ENCODE data around the gene COA6. TPM values are rescaled to one million over a fixed set of nuclear protein-coding genes. Genes with fewer than 3 reads are reported as not detected.
"Not testable (repeated sequence)": the region's sequence is repeated elsewhere in the genome, so short reads cannot be mapped to it uniquely, and the experiment has no call there.

The COA6 gene
- total RNA-seq, 2 donors from 2014 or later = 55.3 to 58.2 TPM

DNA sequence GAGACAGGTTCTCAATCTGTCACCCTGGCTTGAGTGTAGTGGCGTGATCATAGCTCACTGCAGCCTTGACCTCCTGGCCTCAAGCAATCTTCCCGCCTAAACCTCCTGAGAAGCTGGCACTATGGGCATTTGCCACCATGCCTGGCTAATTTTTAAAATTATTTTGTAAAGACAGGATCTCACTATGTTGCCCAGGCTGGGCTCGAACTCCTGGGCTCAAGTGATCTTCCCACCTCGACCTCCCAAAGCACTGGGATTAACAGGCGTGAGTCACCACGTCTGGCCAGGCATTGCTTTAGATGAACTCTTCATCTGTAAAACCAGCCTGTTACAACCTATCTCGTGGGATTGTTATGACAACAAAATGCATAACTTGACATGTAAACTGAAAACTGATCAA is 2.4 kb downstream of the COA6 start:
- no peak overlapping the region for H3K27ac Mint-ChIP-seq
- no peaks in the 10 kb centered on the region for H3K27me3 Mint-ChIP-seq (ENCODE audit: low read depth)
- ATAC-seq (replicated peaks in 1 of 2) = no peak

DNA sequence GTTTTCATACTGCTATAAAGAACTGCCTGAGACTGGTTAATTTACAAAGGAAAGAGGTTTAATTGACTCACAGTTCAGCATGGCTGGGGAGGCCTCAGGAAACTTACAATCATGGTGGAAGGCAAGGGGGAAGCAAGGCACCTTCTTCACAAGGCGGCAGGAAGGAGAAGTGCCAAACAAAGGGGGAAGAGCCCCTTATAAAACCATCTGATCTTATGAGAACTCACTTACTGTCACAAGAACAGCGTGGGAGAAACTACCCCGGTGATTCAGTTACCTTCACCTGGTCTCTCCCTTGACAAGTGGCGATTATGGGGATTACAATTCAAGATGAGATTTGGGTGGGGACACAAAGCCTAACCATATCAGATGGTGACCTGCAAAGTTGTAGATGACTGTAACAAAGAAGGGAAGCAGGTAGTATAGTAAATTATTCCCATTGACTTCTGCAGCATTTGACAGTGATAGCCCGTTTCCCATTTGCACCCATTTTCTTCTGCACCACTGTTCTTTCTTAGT is 6.4 kb downstream of the COA6 start:
- H3K4me3 Mint-ChIP-seq; H3K27ac Mint-ChIP-seq; H3K9me3 Mint-ChIP-seq; H3K27me3 Mint-ChIP-seq (ENCODE audit: low read depth); DNase-seq; ATAC-seq (replicated peaks in 1 of 2): not testable (repeated sequence)
- Mint-ChIP-seq H3K4me1 (ENCODE audit: low read depth) (peaks cover 37% of the 10 kb centered on the region), H3K36me3 (ENCODE audit: insufficient read depth in 2 of 2) (peaks cover 26 to 40% of the 10 kb centered on the region in 2 donors)

More for the DNA sequence above, 2.4 kb downstream of the COA6 start:
- DNase-seq = no peak
- peaks cover 0 to 6% of the 10 kb centered on the region in 2 donors for H3K9me3 Mint-ChIP-seq
- peaks cover 26 to 39% of the 10 kb centered on the region in 2 donors for H3K36me3 Mint-ChIP-seq (ENCODE audit: insufficient read depth in 2 of 2)
- peaks cover 48% of the 10 kb centered on the region for H3K4me1 Mint-ChIP-seq (ENCODE audit: low read depth)
- no peak overlapping the region for H3K4me3 Mint-ChIP-seq

DNA sequence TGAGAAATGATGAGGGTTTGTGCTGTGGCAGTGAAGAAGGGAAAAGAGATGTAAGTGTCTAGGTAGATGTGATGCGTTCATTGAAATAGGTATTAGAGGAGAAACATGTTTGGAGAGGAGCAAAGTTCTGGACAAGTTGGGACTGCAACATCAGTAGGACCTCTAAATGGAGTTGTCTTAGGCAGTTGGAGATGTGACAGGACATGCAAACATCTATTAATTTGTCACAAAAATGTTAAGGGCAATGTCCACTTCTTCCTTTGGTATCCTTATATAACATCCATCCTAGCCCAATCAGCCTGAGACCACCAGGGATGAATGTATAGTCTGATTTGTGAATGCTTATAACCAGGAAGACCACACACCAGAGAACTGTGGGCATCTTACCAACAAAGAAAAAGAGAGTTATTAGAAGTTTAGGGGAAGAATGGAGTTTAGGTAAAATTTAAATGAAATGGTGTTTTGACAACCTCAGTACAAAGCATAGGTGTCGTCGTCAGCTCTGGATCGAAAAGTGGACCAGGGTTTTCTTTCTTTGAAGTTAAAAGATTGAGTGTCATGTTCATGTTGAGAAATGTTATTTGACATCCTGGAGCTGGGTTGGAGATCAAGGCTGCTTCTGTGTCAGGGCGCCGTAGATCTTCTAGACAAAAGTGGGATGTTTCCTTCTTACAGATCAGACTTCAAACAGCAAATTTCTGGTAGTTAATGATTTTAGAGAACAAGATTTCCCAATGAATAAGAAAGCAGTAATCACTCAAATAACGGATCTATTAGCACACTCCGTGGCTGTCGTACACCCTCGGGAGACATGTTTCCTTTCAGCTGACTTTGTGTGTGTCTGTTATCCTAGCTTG is 8.7 kb downstream of the COA6 start:
- H3K36me3 Mint-ChIP-seq (ENCODE audit: insufficient read depth in 2 of 2) = peaks cover 20 to 31% of the 10 kb centered on the region in 2 donors
- H3K27me3 Mint-ChIP-seq (ENCODE audit: low read depth) = no peaks in the 10 kb centered on the region
- no peak for DNase-seq
- no peak for ATAC-seq (replicated peaks in 1 of 2)
- peaks cover 0 to 6% of the 10 kb centered on the region in 2 donors for H3K9me3 Mint-ChIP-seq
- H3K4me1 Mint-ChIP-seq (ENCODE audit: low read depth) = peaks cover 28% of the 10 kb centered on the region
- H3K4me3 Mint-ChIP-seq = no peak overlapping the region
- peak overlapping the region; percentile 29 for H3K27ac Mint-ChIP-seq

DNA sequence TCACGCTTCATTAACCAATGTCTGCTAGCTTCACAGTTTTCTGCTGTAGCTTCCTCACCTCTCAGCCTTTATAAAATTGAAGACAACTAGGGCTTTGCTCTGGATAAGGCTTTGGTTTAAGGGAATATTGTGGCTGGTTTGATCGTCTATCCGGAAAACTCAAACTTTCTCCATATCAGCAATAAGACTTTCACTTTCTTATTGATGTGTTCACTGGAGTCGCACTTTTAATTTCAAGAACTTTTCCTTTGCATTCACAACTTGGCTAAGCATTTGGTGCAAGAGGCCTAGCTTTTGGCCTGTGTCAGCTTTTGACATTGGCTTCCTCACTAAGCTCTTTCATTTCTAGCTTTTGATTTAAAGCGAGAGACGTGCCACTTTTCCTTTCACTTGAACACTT is 12.9 kb downstream of the COA6 start:
- Mint-ChIP-seq H3K36me3 (ENCODE audit: insufficient read depth in 2 of 2) (peaks cover 3 to 12% of the 10 kb centered on the region in 2 donors), H3K27ac (peak overlapping the region; percentile 45), H3K4me3 (peak overlapping the region in 1 of 2 donors; percentile 25), H3K9me3 (no peaks in the 10 kb centered on the region), H3K27me3 (ENCODE audit: low read depth) (no peaks in the 10 kb centered on the region), H3K4me1 (ENCODE audit: low read depth) (peaks cover 17% of the 10 kb centered on the region)
- ATAC-seq (replicated peaks in 1 of 2) = no peak
- DNase-seq = no peak

DNA sequence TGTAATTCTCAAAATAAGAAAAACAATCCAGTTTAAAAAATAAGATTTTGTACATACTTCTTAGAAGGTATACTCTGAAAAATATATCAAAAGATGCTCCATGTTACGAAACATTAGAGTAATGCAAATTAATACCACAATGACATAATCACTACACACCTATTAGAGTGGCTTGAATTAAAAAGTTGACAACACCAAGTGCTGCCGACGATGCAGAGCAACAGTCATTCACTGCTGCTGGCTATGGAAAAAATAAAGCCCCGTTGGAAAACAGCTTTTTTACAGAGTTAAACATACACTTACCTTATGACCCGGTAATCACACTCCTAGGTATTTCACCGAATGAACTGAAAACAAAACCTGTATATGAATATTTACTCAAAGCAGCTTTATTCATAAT is 14.8 kb downstream of the COA6 start:
- DNase-seq (no peak), ATAC-seq (replicated peaks in 1 of 2) (no peak)
- H3K36me3 Mint-ChIP-seq (ENCODE audit: insufficient read depth in 2 of 2) = peaks cover 1 to 5% of the 10 kb centered on the region in 2 donors
- H3K4me3 Mint-ChIP-seq = no peak overlapping the region
- peaks cover 12% of the 10 kb centered on the region for H3K4me1 Mint-ChIP-seq (ENCODE audit: low read depth)
- no peaks in the 10 kb centered on the region for H3K9me3 Mint-ChIP-seq
- H3K27me3 Mint-ChIP-seq (ENCODE audit: low read depth) = no peaks in the 10 kb centered on the region
- H3K27ac Mint-ChIP-seq = peak overlapping the region; percentile 33

DNA sequence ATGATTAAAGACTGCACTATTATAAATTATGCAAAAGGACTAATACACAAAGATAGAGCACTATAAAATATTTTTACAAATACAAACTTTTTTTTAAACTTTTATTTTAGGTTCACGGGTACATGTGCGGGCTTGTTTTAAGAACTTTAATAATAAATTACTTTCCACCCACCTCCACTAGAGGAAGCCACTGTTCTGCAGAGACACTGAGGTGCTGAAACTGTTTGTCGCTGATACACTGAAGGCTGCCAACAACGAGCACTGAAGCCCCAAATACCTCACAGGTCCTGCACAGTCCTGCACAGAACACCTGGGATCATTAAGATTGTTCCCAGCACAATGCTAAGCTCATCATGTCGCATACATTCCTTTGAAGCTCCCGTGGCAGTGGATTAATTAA is 19.9 kb downstream of the COA6 start:
- no peaks in the 10 kb centered on the region for H3K27me3 Mint-ChIP-seq (ENCODE audit: low read depth)
- no peaks in the 10 kb centered on the region for H3K9me3 Mint-ChIP-seq
- peaks cover 10% of the 10 kb centered on the region for H3K4me1 Mint-ChIP-seq (ENCODE audit: low read depth)
- H3K4me3 Mint-ChIP-seq = no peak overlapping the region
- no peak overlapping the region for H3K27ac Mint-ChIP-seq
- ATAC-seq (replicated peaks in 1 of 2) (no peak), DNase-seq (no peak)
- peaks cover 3 to 6% of the 10 kb centered on the region in 2 donors for H3K36me3 Mint-ChIP-seq (ENCODE audit: insufficient read depth in 2 of 2)

DNA sequence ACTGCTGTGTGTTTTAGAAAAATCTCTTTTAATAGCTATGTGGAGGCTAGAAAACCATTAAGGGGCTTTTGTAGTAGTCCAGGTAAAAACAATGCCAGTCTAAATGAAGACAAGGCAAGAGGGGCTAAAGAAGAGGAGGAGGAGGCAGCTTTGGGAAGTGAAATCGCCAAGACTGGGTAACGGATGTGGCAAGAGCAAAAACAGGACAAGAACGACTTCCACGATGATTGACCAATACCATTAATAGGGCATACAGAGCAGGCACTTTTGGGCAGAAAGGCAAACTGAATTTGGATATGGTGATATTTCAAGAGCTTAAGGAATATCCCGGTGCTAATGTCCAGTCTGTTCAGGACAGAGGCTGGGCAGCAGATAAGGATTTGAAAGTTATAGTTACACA is 22.0 kb downstream of the COA6 start:
- no peaks in the 10 kb centered on the region for H3K9me3 Mint-ChIP-seq
- no peaks in the 10 kb centered on the region for H3K27me3 Mint-ChIP-seq (ENCODE audit: low read depth)
- no peak overlapping the region for H3K27ac Mint-ChIP-seq
- peaks cover 31% of the 10 kb centered on the region for H3K4me1 Mint-ChIP-seq (ENCODE audit: low read depth)
- DNase-seq (no peak), ATAC-seq (replicated peaks in 1 of 2) (no peak)
- peaks cover 3 to 5% of the 10 kb centered on the region in 2 donors for H3K36me3 Mint-ChIP-seq (ENCODE audit: insufficient read depth in 2 of 2)
- H3K4me3 Mint-ChIP-seq = no peak overlapping the region

DNA sequence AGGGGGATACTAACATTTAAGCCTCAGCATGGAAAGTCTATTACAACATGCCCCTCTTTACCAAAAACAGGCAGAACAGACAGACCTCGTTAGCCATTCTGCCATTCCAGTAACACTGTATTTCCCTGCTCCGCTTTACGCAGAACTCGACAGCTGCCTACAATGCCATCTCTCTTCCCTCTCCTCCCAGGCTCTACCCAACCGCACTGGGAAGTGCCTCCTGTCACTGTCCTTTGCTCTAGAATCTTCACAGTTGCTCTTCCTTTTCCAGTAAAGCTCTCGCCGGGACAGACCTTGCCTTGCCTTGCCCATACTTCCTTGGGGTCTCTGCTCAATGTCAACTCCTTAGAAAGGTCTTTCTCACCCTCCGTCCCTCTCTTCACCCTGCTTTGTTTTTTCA is 22.8 kb downstream of the COA6 start:
- no peaks in the 10 kb centered on the region for H3K27me3 Mint-ChIP-seq (ENCODE audit: low read depth)
- DNase-seq (no peak), ATAC-seq (replicated peaks in 1 of 2) (no peak)
- H3K9me3 Mint-ChIP-seq = no peaks in the 10 kb centered on the region
- peaks cover 39% of the 10 kb centered on the region for H3K4me1 Mint-ChIP-seq (ENCODE audit: low read depth)
- H3K4me3 Mint-ChIP-seq = no peak overlapping the region
- H3K27ac Mint-ChIP-seq = no peak overlapping the region
- H3K36me3 Mint-ChIP-seq (ENCODE audit: insufficient read depth in 2 of 2) = peaks cover 3 to 5% of the 10 kb centered on the region in 2 donors

DNA sequence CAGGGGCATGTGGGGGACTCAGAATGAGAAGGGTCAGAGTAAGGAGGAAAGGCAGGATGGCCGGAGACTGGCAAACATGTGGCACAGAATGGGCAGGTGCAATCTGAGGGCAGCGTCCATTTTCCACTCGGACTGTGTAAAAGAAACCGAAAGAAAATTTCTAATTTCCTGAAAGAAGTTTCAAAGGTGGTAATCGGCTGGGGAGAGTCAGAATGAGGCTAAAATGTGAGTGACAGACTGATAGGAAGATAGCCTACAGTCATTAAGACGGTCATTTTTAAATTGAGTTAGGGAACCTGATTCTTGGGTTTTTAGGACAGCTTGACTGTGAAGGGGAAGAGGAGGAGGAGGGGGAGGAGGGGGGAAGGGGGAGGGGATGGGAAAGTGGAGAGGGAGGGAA is 23.6 kb downstream of the COA6 start:
- no peak for DNase-seq
- Mint-ChIP-seq H3K9me3 (no peaks in the 10 kb centered on the region), H3K4me3 (peak overlapping the region in 1 of 2 donors; percentile 12), H3K27ac (peak overlapping the region; percentile 79), H3K36me3 (ENCODE audit: insufficient read depth in 2 of 2) (peaks cover 3 to 5% of the 10 kb centered on the region in 2 donors), H3K27me3 (ENCODE audit: low read depth) (no peaks in the 10 kb centered on the region), H3K4me1 (ENCODE audit: low read depth) (peaks cover 47% of the 10 kb centered on the region)
- ATAC-seq (replicated peaks in 1 of 2) = no peak

DNA sequence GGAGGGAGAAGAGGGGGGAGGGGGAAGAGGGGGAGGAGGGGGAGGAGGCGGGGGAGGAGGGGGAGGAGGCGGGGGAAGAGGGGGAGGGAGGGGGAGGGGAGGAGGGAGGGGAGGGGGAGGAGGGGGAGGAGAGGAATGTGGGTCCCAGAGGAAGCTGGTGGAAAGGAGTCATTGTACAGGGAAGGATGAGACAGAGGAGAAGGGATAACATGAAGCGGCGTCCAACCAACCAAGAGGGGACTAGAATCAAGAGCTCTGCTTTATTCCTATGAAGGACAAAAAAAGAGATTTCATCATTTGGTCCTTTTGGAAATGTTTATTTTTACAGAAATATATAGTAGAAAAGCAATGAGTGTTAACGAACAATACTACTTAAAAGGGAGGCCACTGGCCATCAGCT is 24.5 kb downstream of the COA6 start:
- H3K4me3 Mint-ChIP-seq = no peak overlapping the region
- no peaks in the 10 kb centered on the region for H3K27me3 Mint-ChIP-seq (ENCODE audit: low read depth)
- peaks cover 3 to 5% of the 10 kb centered on the region in 2 donors for H3K36me3 Mint-ChIP-seq (ENCODE audit: insufficient read depth in 2 of 2)
- peak overlapping the region; percentile 54 for H3K27ac Mint-ChIP-seq
- no peaks in the 10 kb centered on the region for H3K9me3 Mint-ChIP-seq
- ATAC-seq (replicated peaks in 1 of 2) = no peak
- no peak for DNase-seq
- H3K4me1 Mint-ChIP-seq (ENCODE audit: low read depth) = peaks cover 51% of the 10 kb centered on the region

DNA sequence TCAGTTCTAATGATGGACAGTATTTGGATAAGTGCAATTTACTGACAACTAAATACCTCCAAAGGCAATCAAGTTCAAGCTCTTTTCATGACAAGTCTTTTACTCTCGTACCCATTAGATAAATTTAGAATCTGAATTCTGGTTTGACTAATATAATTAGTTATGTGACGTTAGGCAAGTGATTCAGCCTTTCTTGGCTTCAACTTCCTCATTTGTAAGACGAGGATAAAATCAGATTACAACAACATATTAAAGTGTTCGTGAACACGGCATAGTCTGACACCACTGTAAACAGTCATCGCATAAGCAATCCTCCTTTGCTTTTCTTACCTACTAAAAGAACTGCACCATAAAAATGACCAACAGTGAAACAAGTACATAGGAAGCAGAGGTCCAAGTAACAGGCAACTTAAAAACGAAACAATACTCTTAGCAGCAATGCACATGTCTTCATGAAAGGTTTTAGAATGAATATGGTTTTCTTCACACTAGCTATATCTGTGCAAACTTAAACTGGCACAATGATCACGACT is 25.7 kb downstream of the COA6 start:
- Mint-ChIP-seq H3K9me3 (no peaks in the 10 kb centered on the region), H3K4me3 (peak overlapping the region; percentile 52 to 83), H3K27me3 (ENCODE audit: low read depth) (no peaks in the 10 kb centered on the region), H3K36me3 (ENCODE audit: insufficient read depth in 2 of 2) (peaks cover 3 to 5% of the 10 kb centered on the region in 2 donors), H3K4me1 (ENCODE audit: low read depth) (peaks cover 59% of the 10 kb centered on the region), H3K27ac (peak overlapping the region; percentile 89)
- ATAC-seq (replicated peaks in 1 of 2) (peak; percentile 86 to 89), DNase-seq (peak in 1 of 2 donors; percentile 6)

DNA sequence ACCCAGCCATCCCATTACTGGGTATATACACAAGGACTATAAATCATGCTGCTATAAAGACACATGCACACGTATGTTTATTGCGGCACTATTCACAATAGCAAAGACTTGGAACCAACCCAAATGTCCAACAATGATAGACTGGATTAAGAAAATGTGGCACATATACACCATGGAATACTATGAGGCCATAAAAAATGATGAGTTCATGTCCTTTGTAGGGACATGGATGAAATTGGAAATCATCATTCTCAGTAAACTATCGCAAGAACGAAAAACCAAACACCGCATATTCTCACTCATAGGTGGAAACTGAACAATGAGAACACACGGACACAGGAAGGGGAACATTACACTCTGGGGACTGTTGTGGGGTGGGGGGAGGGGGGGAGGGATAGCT is 26.3 kb downstream of the COA6 start:
- not testable (repeated sequence) for H3K27me3 Mint-ChIP-seq (ENCODE audit: low read depth); H3K36me3 Mint-ChIP-seq (ENCODE audit: insufficient read depth in 2 of 2); ATAC-seq (replicated peaks in 1 of 2); DNase-seq; H3K9me3 Mint-ChIP-seq
- peak overlapping the region; percentile 89 for H3K27ac Mint-ChIP-seq
- H3K4me1 Mint-ChIP-seq (ENCODE audit: low read depth) = peaks cover 59% of the 10 kb centered on the region
- peak overlapping the region; percentile 52 to 83 for H3K4me3 Mint-ChIP-seq

DNA sequence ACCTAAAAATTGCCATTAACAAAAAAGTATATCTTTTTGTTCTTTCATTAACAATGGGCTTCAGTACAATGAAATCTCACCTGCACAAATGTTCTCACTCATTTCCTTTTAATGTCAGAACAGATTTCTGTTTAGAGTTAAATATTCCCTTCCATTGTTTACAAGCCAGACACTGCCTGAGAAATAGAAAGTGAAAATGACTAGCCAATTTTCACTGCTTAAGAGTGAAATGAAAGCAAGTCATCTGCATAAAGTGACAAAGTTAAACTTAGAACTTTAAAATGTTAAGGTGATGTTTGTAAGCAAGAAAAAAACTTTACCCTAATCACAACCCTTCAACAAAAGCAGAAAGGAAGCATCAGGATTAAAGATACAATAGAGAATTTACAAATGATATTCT is 27.5 kb downstream of the COA6 start:
- no peaks in the 10 kb centered on the region for H3K27me3 Mint-ChIP-seq (ENCODE audit: low read depth)
- peak overlapping the region; percentile 45 to 91 for H3K4me3 Mint-ChIP-seq
- DNase-seq (no peak), ATAC-seq (replicated peaks in 1 of 2) (peak in 1 of 2 donors; percentile 38)
- no peaks in the 10 kb centered on the region for H3K9me3 Mint-ChIP-seq
- peaks cover 3 to 7% of the 10 kb centered on the region in 2 donors for H3K36me3 Mint-ChIP-seq (ENCODE audit: insufficient read depth in 2 of 2)
- peak overlapping the region; percentile 87 for H3K27ac Mint-ChIP-seq
- H3K4me1 Mint-ChIP-seq (ENCODE audit: low read depth) = peaks cover 66% of the 10 kb centered on the region

Measured in activated T-cell treated with anti-CD3 and anti-CD28 coated beads, Interleukin-2, amount 50 U/mL, for 72 hours (primary cell).